ENCODE data around the gene ANXA6. TPM values are rescaled to one million over a fixed set of nuclear protein-coding genes. Genes with fewer than 3 reads are reported as not detected.

The ANXA6 gene
- total RNA-seq, 1 donor from 2014 or later, result 320 TPM

DNA sequence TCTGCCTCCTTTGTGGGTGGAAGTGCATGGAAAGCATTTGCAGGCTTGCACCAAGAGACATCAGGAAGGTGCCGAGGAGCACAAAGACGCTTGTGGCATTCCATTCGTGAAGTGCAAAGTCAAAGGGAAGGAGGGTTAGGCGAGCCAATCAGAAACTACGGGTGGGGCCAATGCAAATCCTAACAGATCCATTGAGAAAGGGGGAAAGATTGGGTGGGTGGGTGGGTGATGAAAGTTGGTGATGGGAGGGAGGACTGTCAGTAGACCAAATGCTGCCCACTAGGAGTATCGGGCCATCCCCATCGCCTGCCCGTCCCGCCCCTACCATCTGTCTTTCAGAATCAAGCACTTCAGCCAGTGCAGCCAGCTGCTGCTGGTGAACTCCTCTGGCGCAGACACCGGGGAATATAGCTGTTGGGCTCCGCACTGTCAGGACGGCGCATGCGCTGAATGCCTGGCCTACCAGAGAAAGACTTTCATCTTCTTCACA is 17.1 kb upstream of the ANXA6 start:
- Histone ChIP-seq H3K9me3 (ENCODE audit: insufficient read depth, low read depth, low read length) (no peaks in the 10 kb centered on the region), H3K4me1 (ENCODE audit: insufficient read depth, low read length) (no peaks in the 10 kb centered on the region), H2AFZ (ENCODE audit: low read depth, low read length) (no peak overlapping the region), H3K4me2 (ENCODE audit: low read length) (no peak overlapping the region), H3K27ac (ENCODE audit: low read depth, low read length) (no peak overlapping the region), H4K20me1 (ENCODE audit: insufficient read depth, low read length) (no peaks in the 10 kb centered on the region), H3K79me2 (ENCODE audit: insufficient read depth, low read length) (no peaks in the 10 kb centered on the region), H3K36me3 (ENCODE audit: insufficient read depth, low read length) (no peaks in the 10 kb centered on the region), H3K4me3 (ENCODE audit: insufficient read depth, low read depth, low read length) (no peak overlapping the region), H3K9ac (ENCODE audit: low read length) (no peak overlapping the region), H3K27me3 (ENCODE audit: insufficient read depth, low read length) (peaks cover 10% of the 10 kb centered on the region)
- Mint-ChIP-seq H3K36me3 (ENCODE audit: low read depth, unreplicated experiment) (peaks cover 4% of the 10 kb centered on the region), H3K27ac (ENCODE audit: unreplicated experiment) (no peak overlapping the region), H3K9me3 (ENCODE audit: unreplicated experiment) (peaks cover 2% of the 10 kb centered on the region), H3K4me1 (ENCODE audit: low read depth, unreplicated experiment) (no peaks in the 10 kb centered on the region), H3K4me3 (ENCODE audit: unreplicated experiment) (no peak overlapping the region), H3K27me3 (ENCODE audit: low read depth, unreplicated experiment) (peaks cover 25% of the 10 kb centered on the region)
- TF ChIP-seq, protein P1, sequence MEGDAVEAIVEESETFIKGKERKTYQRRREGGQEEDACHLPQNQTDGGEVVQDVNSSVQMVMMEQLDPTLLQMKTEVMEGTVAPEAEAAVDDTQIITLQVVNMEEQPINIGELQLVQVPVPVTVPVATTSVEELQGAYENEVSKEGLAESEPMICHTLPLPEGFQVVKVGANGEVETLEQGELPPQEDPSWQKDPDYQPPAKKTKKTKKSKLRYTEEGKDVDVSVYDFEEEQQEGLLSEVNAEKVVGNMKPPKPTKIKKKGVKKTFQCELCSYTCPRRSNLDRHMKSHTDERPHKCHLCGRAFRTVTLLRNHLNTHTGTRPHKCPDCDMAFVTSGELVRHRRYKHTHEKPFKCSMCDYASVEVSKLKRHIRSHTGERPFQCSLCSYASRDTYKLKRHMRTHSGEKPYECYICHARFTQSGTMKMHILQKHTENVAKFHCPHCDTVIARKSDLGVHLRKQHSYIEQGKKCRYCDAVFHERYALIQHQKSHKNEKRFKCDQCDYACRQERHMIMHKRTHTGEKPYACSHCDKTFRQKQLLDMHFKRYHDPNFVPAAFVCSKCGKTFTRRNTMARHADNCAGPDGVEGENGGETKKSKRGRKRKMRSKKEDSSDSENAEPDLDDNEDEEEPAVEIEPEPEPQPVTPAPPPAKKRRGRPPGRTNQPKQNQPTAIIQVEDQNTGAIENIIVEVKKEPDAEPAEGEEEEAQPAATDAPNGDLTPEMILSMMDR (IDR thresholded peaks at IDR 0.05; ENCODE audit: insufficient read depth, low read depth, low read length), result no peak
- TF ChIP-seq EZH2 (IDR thresholded peaks at IDR 0.05; ENCODE audit: insufficient read depth, low read length), result no peak
- DNase-seq (ENCODE audit: low read depth) (no peak), FAIRE-seq (no peak)

DNA sequence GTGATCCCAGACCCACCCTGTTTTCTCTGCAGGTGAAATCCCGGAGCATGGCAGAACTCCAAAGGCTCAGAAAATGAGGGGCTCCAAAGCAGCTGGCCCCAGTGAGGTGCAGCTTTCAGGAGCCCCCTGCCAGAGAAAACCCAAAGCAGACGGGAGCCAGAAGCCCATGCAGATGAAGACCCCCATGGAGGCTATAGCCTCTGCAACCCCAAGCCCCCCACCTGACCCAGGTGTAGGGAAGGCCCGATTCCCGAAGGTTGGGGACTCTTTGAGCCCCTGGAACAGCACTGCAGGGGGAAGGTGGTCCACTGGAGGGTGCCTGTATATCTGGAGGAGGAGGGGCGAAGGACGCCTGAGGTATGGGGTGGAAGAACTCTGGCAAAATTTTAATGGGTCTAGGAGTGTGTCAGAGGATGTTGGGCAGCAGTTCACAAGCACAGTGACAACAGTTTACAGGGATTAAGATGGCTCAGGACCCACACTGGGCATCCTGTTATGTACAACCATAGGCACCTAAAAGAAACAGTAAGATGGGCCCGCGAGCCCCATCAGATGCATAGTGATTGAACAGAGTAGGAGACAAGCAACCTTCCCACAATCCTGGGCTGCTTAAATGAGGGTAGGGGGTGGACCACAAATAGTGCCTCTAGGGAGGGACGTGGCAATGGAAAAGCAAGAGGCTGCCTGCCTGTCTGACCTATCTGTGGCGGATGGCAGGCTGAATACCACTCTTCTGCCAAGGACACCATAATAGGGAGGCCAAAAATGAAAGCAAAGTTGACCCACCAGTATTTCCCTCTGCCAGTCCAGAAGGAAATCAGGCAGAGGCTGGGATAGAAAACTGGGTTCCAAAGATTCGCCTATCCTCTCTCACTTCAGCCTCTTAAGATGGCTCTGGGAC is 16.4 kb upstream of the ANXA6 start:
- Histone ChIP-seq H3K4me2 (ENCODE audit: low read length) (no peak overlapping the region), H3K79me2 (ENCODE audit: insufficient read depth, low read length) (no peaks in the 10 kb centered on the region), H3K4me3 (ENCODE audit: insufficient read depth, low read depth, low read length) (no peak overlapping the region), H4K20me1 (ENCODE audit: insufficient read depth, low read length) (no peaks in the 10 kb centered on the region), H3K27ac (ENCODE audit: low read depth, low read length) (no peak overlapping the region), H3K9me3 (ENCODE audit: insufficient read depth, low read depth, low read length) (no peaks in the 10 kb centered on the region), H2AFZ (ENCODE audit: low read depth, low read length) (no peak overlapping the region), H3K4me1 (ENCODE audit: insufficient read depth, low read length) (no peaks in the 10 kb centered on the region), H3K36me3 (ENCODE audit: insufficient read depth, low read length) (no peaks in the 10 kb centered on the region), H3K27me3 (ENCODE audit: insufficient read depth, low read length) (peaks cover 10% of the 10 kb centered on the region), H3K9ac (ENCODE audit: low read length) (no peak overlapping the region)
- H3K27ac Mint-ChIP-seq (ENCODE audit: unreplicated experiment), result no peak overlapping the region
- DNase-seq (ENCODE audit: low read depth) (no peak), FAIRE-seq (no peak)
- H3K4me1 Mint-ChIP-seq (ENCODE audit: low read depth, unreplicated experiment), result no peaks in the 10 kb centered on the region
- peaks cover 28% of the 10 kb centered on the region for H3K27me3 Mint-ChIP-seq (ENCODE audit: low read depth, unreplicated experiment)
- H3K9me3 Mint-ChIP-seq (ENCODE audit: unreplicated experiment), result peaks cover 2% of the 10 kb centered on the region
- no peak overlapping the region for H3K4me3 Mint-ChIP-seq (ENCODE audit: unreplicated experiment)
- H3K36me3 Mint-ChIP-seq (ENCODE audit: low read depth, unreplicated experiment), result peaks cover 3% of the 10 kb centered on the region
- no peak for TF ChIP-seq EZH2 (IDR thresholded peaks at IDR 0.05; ENCODE audit: insufficient read depth, low read length)
- TF ChIP-seq, protein P1 (IDR thresholded peaks at IDR 0.05; ENCODE audit: insufficient read depth, low read depth, low read length), result no peak

DNA sequence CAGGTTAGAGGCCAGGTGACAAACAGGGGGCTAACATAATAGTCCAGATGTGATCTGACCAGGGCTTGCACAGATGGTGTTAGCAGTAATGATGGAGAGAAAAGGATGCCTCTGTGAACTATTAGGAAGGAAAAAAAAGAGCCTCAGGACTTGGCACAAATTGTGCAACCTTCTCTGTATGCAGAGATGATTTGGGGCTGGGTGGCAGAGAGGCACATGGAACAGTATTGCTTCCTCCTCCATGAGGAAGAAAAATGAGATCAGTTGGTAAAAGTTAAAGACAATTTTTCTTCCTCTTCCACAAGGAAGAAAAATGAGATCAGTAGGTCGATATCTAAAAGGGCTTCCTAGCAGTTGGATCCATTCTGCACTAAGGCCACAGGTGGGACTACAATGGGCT is 13.9 kb upstream of the ANXA6 start:
- no peak overlapping the region for H3K9ac ChIP-seq (ENCODE audit: low read length)
- H3K4me1 ChIP-seq (ENCODE audit: insufficient read depth, low read length), result no peaks in the 10 kb centered on the region
- TF ChIP-seq, protein P1 (IDR thresholded peaks at IDR 0.05; ENCODE audit: insufficient read depth, low read depth, low read length), result no peak
- no peak for TF ChIP-seq EZH2 (IDR thresholded peaks at IDR 0.05; ENCODE audit: insufficient read depth, low read length)
- no peak overlapping the region for H3K4me3 ChIP-seq (ENCODE audit: insufficient read depth, low read depth, low read length)
- no peaks in the 10 kb centered on the region for H3K79me2 ChIP-seq (ENCODE audit: insufficient read depth, low read length)
- H3K4me1 Mint-ChIP-seq (ENCODE audit: low read depth, unreplicated experiment), result no peaks in the 10 kb centered on the region
- DNase-seq (ENCODE audit: low read depth), result no peak
- no peaks in the 10 kb centered on the region for H4K20me1 ChIP-seq (ENCODE audit: insufficient read depth, low read length)
- H3K27ac ChIP-seq (ENCODE audit: low read depth, low read length), result no peak overlapping the region
- H3K27ac Mint-ChIP-seq (ENCODE audit: unreplicated experiment), result no peak overlapping the region
- no peak overlapping the region for H3K4me2 ChIP-seq (ENCODE audit: low read length)
- no peaks in the 10 kb centered on the region for H3K36me3 ChIP-seq (ENCODE audit: insufficient read depth, low read length)
- H3K27me3 ChIP-seq (ENCODE audit: insufficient read depth, low read length), result peaks cover 4% of the 10 kb centered on the region
- no peak for FAIRE-seq
- no peaks in the 10 kb centered on the region for H3K36me3 Mint-ChIP-seq (ENCODE audit: low read depth, unreplicated experiment)
- no peak overlapping the region for H3K4me3 Mint-ChIP-seq (ENCODE audit: unreplicated experiment)
- no peak overlapping the region for H2AFZ ChIP-seq (ENCODE audit: low read depth, low read length)
- H3K27me3 Mint-ChIP-seq (ENCODE audit: low read depth, unreplicated experiment), result peaks cover 24% of the 10 kb centered on the region
- H3K9me3 ChIP-seq (ENCODE audit: insufficient read depth, low read depth, low read length), result no peaks in the 10 kb centered on the region
- H3K9me3 Mint-ChIP-seq (ENCODE audit: unreplicated experiment), result no peaks in the 10 kb centered on the region
